Raji (cell line): Measurements from ENCODE around the gene PAK4.

Experiments used
- POLR2A ChIP-seq: IDR thresholded peaks from 2 replicates; pipeline ENCODE4 v1.6.1; 2011; ENCODE audit warnings: low read depth, low read length, control low read depth; ENCODE audit not compliant: insufficient read depth

PAK4 gene

DNA sequence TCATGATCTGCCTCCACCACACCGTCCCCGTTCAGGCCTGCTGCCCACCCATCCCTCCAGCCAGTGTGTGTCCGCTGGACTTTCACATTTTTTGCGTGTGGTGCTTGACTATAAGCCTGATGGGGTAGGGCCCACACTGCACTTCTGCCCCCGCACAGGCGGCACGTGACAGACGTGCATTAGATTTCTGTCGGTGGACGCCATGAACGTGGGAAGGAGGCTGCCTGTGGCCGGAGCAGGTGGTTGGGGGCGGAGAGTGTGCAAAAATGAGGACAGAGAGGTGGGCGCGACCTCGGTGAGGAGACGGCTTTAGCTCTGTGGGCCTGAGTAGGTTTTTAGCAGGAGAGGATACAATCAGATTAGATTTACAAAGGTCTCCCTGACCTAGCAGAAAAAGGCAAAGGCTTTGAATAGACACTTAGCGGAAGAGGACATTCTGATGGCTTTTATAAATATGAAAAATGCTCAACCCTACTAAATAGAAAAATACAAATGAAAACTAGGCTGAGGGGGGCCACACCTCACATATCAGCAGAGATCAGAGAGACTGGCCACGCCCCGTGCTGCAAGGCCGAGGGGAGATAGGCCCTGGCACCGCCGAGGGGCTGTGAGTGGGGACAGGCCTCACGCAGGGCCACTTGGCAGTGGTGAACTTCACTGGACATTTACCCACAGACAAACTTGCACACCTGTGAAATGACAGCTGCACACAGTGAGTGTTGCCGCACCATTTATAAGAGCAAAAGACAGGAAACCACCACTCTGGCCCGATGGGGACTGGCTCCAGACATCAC is 25.4 kb downstream of the PAK4 start:
- no peak for TF ChIP-seq POLR2A

DNA sequence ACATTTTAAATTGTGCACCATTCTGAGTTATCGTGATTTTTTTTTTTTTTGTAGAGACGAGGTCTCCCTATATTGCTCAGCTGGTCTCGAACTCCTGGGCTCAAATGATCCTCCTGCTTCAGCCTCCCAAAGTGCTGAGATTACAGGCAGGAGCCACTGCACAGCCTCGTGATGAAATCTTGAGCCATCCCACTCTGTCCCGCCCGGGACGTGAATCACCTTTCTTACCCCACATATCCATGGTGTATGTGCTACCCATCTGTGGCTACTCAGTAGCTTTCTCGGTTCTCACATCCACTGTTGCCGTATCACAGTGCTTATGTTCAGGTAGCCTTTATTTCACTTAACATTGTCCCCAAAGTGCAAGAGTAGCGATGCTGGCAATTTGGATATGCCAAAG is 26.5 kb downstream of the PAK4 start:
- no peak for TF ChIP-seq POLR2A

GRCh38 chr19:39154100-39154628 is 28.6 kb downstream of the PAK4 start:
- TF ChIP-seq POLR2A: no peak

DNA sequence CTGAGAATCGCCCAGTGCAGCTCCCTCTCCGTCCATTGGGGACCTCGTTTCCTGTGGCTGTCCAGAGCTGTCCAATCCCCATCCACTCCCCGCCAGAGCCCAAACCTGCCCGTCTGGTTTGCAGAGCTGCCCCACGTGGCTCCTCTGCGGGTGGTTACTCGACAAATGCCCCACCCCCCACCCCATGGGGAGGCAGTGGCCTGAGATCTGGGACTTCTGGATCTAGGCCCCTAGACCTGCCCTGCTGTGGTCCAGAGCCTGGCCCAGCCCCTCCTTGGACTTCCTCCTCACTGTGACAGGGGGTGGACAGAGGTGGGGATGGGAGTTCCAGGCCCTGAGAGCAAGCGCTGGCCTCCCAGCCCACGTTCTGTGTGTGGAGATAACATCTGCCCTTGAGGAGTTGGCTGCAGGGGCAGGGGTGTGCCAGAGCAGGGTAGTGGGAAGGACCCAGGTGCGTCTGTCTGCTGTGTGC is 29.1 kb downstream of the PAK4 start:
- no peak for TF ChIP-seq POLR2A

- no peak for TF ChIP-seq POLR2A
These were observed 29.6 kb downstream of the PAK4 start for GRCh38 chr19:39155114-39155700.

DNA sequence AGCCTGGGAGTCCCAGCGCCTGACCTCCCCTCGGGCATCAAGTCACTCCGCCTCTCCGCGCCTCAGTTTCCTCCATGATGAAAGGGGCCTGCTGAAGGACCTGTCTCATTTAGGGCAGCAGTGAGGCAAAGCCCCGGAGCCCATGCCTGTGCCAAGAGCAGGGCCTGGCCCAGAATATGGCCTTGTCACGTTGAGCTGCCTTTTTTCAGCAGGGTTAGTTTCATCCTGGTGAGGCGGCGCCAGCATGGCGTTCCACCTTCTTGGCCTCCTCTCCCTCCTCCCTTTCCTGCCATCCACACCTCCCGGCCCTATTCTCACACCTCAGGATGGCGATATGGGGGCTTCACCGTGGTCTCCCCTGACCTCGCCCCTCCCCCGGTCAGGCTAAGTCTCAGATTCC is 30.2 kb downstream of the PAK4 start:
- TF ChIP-seq POLR2A: no peak

- no peak for TF ChIP-seq POLR2A
These were observed 31.0 kb downstream of the PAK4 start for GRCh38 chr19:39156326-39157230.

DNA sequence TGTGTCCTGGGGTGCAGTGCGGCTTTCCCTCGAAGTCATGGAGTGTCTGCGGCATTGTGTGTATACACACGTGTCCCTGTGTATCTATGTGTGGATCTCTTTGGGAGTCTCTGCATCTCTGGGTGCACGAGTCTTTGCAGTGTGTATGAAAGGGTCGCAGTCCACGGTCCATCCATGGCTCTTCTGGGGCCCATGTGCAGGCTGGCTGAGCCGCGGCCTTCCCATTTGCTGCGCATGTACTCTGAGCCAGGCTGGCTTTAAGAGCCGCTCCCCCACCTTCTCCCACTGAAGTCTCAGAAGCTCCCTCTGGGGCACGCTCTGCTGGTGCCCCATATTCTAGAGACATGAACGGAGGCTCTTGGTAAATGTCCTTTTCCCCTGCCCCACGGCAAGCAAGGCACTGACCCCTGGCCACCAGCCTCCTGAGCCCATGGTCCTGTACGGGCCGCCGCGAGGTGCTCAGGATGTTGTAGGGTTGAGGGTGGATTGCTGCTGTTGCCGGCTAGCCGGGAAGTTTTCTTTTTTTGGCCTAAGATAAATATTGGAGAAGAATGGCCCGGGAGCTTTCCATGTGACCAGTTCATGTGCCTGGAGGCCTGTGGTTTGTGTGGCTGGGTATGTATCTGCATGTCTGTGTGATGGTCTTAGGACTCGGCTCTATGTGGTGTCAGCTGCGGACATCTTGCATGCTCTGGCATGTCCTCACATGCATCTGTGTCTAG is 31.9 kb downstream of the PAK4 start:
- no peak for TF ChIP-seq POLR2A

- no peak for TF ChIP-seq POLR2A
These were observed 32.4 kb downstream of the PAK4 start for GRCh38 chr19:39157997-39158389.

- no peak for TF ChIP-seq POLR2A
These were observed 33.2 kb downstream of the PAK4 start for GRCh38 chr19:39158646-39159260.

- no peak for TF ChIP-seq POLR2A
These were observed 34.9 kb downstream of the PAK4 start for GRCh38 chr19:39160523-39160861.

GRCh38 chr19:39160889-39161672 is 35.5 kb downstream of the PAK4 start:
- TF ChIP-seq POLR2A: no peak

GRCh38 chr19:39162441-39163043 is 37.0 kb downstream of the PAK4 start:
- no peak for TF ChIP-seq POLR2A
